Left renal pelvis (tissue), 4 donors: ENCODE results near the gene LGALS3. TPM values are rescaled to one million over a fixed set of nuclear protein-coding genes. Genes with fewer than 3 reads are reported as not detected.

ENCODE experiments used
- DNase-seq, 4 donors: peaks; one replicate each; pipeline ENCODE4 v3.0.0-alpha.2; 2013; ENCODE audit warnings: low read depth in 4 of 4, low spot score in 3 of 4
- polyA plus RNA-seq, 4 donors: library from polyadenylated mRNA; unstranded; fragments of 120-200 nt; gene quantifications; one replicate each; pipeline ENCODE4 v1.2.1, GENCODE V29; 2013; ENCODE audit not compliant: insufficient read length in 4 of 4

Gene LGALS3
- polyA plus RNA-seq, 4 donors = 21.0 to 66.4 (median 28.4) TPM

DNA sequence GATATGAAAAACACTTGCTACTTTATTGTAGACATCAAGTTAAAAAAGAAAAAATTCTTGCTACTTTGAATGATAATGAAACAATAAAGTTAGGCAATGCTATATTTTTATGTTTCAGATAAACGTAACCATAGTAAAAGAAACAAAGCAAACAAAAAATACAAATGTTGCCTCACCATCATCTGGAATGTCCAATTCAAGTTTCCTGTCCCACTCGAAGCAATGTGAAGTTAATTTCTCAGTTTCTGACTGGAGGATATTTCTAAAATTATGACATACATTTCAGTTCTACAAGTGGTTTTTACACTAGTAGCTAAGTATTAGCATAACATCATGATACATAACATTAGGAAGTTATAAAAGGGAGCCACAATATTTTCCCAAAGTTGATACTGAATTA lies 41.5 kb downstream of the LGALS3 start:
- no peak for DNase-seq

DNA sequence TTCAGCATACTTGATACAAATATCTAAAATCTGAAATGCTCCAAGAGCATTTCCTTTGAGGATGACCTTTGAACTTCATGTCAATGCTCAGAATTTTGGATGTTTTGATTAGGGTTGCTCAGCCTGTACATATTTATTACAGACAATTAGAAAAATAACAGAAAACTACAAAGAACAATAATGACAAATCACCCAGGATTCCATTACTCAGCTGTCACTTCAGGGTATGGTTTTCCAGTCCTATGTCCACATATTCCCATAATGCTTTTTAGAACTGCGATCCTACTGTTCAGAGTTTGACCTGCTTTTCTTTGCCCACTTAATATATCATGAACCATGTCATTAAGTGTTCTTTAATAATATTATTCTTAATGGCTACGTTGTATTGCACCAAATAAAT lies 51.0 kb downstream of the LGALS3 start:
- no peak for DNase-seq

DNA sequence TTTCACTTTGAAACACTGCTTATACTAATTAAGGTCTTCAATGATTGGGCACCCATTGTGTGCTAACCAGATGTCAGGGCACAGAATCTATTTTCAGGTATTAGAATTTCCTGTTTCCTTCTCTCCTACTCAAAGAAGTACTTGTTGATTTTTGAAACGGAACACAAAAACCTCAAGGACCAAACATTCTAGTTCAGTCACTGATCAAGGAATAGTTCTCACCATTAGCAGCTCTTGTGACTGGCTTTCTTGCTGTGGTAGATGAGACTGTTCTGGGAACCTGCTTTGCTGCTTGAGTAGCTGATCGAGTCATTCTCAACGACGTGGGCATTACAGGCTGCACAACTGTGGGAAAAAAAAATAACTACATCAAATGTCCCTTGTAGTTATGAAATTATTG lies 51.4 kb downstream of the LGALS3 start:
- no peak for DNase-seq

DNA sequence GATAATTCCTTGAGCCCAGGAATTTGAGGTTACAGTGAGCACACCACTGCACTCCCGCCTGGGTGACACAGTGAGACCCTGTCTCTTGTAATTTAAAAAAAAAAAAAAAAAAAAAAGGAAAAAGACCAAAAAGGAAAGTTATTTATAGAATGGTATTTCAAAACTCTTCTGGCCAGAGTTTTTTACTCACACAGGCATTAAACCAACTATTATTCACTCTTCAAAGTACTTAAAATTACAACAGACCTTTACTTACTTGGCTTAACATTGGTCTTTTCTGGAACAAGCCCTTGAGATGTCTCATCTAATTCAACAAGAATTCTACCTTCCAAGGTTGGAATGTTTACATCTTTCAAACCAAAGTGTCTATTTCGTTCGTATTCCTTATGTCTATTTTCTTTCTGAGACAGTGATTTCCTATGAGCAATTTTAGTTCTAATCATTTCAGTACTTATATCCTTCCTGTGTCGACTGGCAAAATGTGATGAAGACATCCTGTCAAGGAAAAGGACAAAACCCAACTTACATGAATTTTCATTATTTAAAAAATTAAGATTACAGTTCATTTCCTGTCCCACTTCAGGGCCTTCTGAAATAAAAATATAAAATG lies 59.7 kb downstream of the LGALS3 start:
- DNase-seq = no peak

DNA sequence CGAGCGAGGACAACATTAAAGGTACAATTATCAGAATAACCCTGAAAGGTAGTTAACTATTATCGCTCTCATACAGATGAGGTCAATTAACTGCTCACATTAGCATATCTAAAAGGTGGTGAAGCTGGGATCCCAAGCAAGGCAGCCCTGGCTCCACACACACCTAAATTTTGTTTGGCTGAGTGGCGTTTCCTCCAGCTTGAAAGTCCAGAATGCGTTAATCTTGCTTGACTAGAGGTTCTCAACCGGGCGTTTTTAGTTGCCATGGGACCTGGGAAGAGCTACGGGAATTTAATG lies 61.8 kb downstream of the LGALS3 start:
- DNase-seq = peak in 1 of 4 donors; percentile 7

DNA sequence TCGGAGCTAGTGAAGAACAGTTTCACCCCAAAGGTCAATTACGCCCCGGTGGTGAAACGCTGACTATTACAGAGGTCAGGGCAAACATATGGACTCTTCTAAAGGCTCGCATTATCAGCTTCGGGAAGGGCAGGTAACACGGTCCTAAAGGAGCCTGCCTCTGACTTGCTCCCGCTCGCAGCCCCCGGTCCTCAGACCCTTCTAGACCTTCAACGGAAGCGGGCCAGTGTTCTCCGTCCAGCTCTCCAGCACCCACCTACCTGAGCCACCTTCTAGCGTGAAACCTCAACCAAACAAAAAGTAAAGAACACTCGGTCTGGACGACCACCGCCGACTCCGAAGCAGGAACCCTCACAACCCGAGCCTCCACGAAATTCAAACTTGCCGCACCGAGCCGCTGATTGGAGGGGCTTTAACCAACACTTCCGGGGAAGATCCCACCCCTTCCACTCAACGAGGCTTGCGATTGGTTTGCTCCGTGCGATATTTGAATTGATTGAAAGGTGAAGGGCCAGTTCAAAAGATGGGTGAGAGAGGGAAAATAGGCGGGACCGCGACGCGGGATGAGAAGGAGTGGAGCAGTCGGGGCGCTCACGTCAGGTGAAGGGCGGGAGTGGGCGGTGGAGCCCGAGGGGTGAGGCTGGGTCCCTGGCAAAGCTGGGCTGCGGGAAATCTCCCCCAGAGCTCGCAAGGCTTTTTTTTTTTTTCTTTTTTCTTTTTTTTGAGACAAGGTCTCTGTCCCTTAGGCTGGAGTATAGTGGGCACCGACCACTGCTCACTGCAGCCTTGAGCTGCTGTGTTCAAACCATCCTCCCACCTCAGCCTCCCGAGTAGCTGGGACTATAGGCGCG lies 62.4 kb downstream of the LGALS3 start, which contains the start of gene DLGAP5:
TSS of gene DLGAP5 (minus strand) at position 383 of the 851 bp plus-strand sequence. CDS start 2,406 bp downstream, outside the sequence.
- peak; percentile 91 to 96 (median 92) for DNase-seq

DNA sequence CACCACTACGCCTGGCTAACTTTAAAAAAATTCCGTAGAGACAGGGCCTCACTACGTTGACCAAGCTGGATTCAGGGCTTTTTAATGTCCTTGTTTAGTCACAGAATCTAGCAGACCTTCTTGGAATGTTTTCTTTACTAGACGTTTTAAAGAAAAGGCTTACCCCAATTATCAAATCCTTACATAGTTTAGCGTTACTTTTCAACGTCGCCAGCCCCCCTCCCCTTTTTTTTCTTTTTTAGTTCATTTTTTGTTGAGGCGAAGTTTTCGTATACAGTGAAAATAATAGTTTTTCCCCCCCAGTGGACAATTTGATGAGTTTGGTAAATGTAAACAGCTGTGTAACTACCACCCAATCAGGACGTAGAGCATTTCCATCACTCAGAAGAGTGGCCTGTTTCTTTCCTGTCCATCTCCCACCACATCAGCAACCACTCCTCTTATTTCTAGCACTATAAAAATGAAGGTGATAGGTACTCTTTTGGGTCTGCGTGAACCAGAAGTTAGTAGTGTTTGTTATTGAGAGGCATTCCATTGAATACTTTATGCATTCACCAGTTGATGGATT lies 63.1 kb downstream of the LGALS3 start:
- DNase-seq = no peak

DNA sequence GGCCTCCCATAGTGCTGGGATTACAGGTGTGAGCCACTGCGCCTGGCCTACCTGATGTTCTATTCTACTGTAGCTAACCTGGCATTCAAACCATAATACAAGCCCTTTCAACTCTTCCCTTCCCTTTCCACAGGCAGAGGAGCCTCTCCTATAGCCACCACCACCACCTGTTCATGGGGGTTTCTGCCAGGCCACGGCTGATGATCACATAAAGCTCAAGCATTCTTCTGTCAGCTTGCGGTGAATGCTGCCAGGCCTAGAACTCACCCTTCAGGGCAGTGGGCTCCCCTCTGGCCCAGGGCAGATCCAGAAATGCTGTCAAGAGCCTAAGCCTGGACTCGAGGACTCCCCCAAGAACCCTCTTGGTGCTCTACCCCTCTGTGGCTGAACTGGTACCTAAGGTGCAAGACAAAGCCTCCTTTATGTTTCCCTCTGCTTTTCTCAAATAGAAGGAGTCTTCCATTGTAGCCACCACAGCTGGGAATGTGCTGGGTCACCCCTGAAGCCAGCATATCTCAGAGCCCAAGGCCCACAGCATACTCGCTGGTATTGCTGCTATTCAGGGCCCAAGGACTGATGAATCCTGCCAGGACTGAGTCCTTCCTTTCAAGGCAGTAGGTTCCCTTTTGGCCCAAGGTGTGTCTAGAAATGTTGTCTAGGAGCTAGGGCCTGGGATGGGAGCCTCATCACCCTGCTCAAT lies 65.8 kb downstream of the LGALS3 start:
- no peak for DNase-seq

Other genes starting within 250 kb of the LGALS3 start
- 1 to 10 TPM; 3.6 to 9.6 (median 9.3) TPM for gene GCH1, start 226.4 kb upstream of the LGALS3 start, polyA plus RNA-seq
- gene WDHD1, start 102.2 kb upstream of the LGALS3 start, polyA plus RNA-seq = 10 to 100 TPM; 13.0 to 19.9 (median 18.6) TPM
- 10 to 100 TPM; 14.6 to 21.8 (median 19.8) TPM for gene SOCS4, start 102.0 kb upstream of the LGALS3 start, polyA plus RNA-seq
- 100 to 1,000 TPM in 3 of 4 donors, 10 to 100 TPM in 1; 75.6 to 109 (median 106) TPM for gene MAPK1IP1L, start 77.6 kb upstream of the LGALS3 start, polyA plus RNA-seq
- gene DLGAP5, start 62.3 kb downstream of the LGALS3 start, polyA plus RNA-seq = 10 to 100 TPM; 28.7 to 35.3 (median 29.9) TPM
- gene FBXO34, start 142.2 kb downstream of the LGALS3 start, polyA plus RNA-seq = 10 to 100 TPM; 24.9 to 42.0 (median 36.6) TPM